ENCODE measurements around the gene HNRNPAB.
"Not testable (repeated sequence)": the region's sequence is repeated elsewhere in the genome, so short reads cannot be mapped to it uniquely, and the experiment has no call there.

The HNRNPAB gene

GRCh38 chr5:178234750-178235587, 30.6 kb downstream of the HNRNPAB start:
- no peaks in the 10 kb centered on the region for H3K9me3 Mint-ChIP-seq
- peak overlapping the region; percentile 47 for H3K27ac Mint-ChIP-seq
- peak; percentile 63 for DNase-seq (ENCODE audit: low spot score)
- H3K4me3 Mint-ChIP-seq: peak overlapping the region; percentile 17
- H3K27me3 Mint-ChIP-seq (ENCODE audit: low read depth): no peaks in the 10 kb centered on the region
- peaks cover 25% of the 10 kb centered on the region for H3K4me1 Mint-ChIP-seq (ENCODE audit: low read depth)
- H3K36me3 Mint-ChIP-seq (ENCODE audit: low read depth): peaks cover 20% of the 10 kb centered on the region

GRCh38 chr5:178235588-178235974, 31.2 kb downstream of the HNRNPAB start:
- H3K36me3 Mint-ChIP-seq (ENCODE audit: low read depth): peaks cover 14% of the 10 kb centered on the region

DNA sequence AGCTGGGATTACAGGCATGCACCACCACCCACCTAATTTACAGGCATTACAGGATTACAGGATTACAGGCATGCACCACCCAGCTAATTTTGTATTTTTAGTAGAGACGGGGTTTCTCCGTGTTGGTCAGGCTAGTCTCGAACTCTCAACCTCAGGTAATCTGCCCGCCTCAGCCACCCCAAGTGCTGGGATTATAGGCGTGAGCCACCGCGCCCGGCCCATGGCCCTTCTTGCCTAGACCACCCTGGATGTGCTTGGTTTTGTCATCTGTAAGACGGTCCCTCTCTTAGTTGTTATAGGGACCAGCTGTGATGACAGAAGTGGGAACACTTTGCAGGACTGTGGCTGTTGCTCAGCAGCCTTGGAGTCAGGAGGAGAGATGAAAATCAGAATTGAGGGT, 31.8 kb downstream of the HNRNPAB start:
- no peak for DNase-seq (ENCODE audit: low spot score)
- H3K4me1 Mint-ChIP-seq (ENCODE audit: low read depth): peaks cover 27% of the 10 kb centered on the region
- H3K9me3 Mint-ChIP-seq: no peaks in the 10 kb centered on the region
- no peak overlapping the region for H3K4me3 Mint-ChIP-seq
- H3K36me3 Mint-ChIP-seq (ENCODE audit: low read depth): peaks cover 9% of the 10 kb centered on the region
- no peaks in the 10 kb centered on the region for H3K27me3 Mint-ChIP-seq (ENCODE audit: low read depth)
- H3K27ac Mint-ChIP-seq: no peak overlapping the region

More at GRCh38 chr5:178235588-178235974, 31.2 kb downstream of the HNRNPAB start:
- no peak for DNase-seq (ENCODE audit: low spot score)
- no peak overlapping the region for H3K27ac Mint-ChIP-seq
- no peak overlapping the region for H3K4me3 Mint-ChIP-seq
- no peaks in the 10 kb centered on the region for H3K9me3 Mint-ChIP-seq
- H3K27me3 Mint-ChIP-seq (ENCODE audit: low read depth): no peaks in the 10 kb centered on the region
- peaks cover 27% of the 10 kb centered on the region for H3K4me1 Mint-ChIP-seq (ENCODE audit: low read depth)

GRCh38 chr5:178236679-178237078, 32.3 kb downstream of the HNRNPAB start:
- Mint-ChIP-seq H3K4me3 (no peak overlapping the region), H3K27me3 (ENCODE audit: low read depth) (no peaks in the 10 kb centered on the region), H3K27ac (no peak overlapping the region), H3K4me1 (ENCODE audit: low read depth) (peaks cover 23% of the 10 kb centered on the region), H3K36me3 (ENCODE audit: low read depth) (peaks cover 3% of the 10 kb centered on the region), H3K9me3 (no peaks in the 10 kb centered on the region)
- DNase-seq (ENCODE audit: low spot score): no peak

- Mint-ChIP-seq H3K4me1 (ENCODE audit: low read depth) (peaks cover 26% of the 10 kb centered on the region), H3K4me3 (peak overlapping the region; percentile 15), H3K9me3 (no peaks in the 10 kb centered on the region), H3K27ac (peak overlapping the region; percentile 75), H3K27me3 (ENCODE audit: low read depth) (no peaks in the 10 kb centered on the region), H3K36me3 (ENCODE audit: low read depth) (no peaks in the 10 kb centered on the region)
- DNase-seq (ENCODE audit: low spot score): no peak
These were observed 33.3 kb downstream of the HNRNPAB start for GRCh38 chr5:178237431-178238312.

DNA sequence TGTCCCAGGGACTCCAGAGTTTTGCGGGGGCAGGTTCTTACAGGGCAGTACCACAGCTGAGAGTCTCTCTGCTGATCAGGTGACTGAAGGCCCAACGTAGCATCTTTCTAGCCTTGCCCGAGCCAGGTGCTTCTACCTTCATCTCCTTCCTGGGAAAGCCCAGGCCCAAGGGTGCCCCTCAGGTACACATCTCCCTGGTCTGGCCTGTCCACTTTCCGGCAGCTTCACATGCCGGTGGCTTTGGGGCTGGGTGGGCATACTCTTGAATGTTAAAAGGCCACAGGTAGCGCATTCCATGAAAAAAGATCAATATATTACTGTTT, 33.9 kb downstream of the HNRNPAB start:
- DNase-seq (ENCODE audit: low spot score): no peak
- Mint-ChIP-seq H3K27me3 (ENCODE audit: low read depth) (no peaks in the 10 kb centered on the region), H3K4me3 (peak overlapping the region; percentile 45), H3K27ac (peak overlapping the region; percentile 75), H3K36me3 (ENCODE audit: low read depth) (no peaks in the 10 kb centered on the region), H3K4me1 (ENCODE audit: low read depth) (peaks cover 26% of the 10 kb centered on the region), H3K9me3 (no peaks in the 10 kb centered on the region)

DNA sequence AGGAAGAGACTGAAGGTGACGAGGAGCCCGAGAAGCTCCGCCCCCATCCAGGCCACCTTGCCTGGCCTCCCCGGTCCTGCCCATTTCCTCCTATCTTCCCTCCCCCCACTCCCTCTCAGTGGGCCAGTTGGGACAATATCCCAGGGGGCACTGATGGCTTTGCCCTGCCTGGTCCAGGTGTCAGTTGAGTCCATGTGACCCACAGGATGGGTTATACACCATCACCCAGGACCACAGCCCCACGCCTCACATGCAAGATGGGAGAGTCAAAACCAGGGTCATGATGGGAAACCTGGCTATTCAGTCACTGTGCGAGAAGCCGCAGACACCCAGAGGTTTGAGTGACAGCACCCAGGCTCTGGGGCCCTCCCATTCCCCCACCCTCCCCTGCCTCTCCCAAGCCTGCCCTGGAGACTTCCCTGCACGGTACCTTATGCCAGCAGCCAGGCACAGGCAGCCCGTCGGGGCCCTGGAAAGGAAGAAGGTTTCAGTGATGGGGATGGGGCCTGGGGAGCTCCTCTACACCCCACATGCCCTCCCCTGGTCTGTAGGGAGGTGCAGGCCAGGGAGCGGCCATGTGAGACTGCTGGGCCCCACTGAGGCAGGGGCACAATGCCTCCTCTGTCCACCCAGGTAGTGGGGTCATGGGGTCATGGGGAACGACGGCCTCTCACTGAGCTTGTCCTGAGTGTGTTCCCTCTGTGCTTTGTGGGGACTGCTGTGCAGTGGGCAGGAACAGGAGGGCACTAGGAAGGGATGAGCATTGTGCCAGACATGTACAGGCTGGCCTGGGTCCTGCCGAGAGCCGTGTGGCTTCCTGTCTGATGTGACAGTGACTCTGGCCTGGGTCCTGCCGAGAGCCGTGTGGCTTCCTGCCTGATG, 34.6 kb downstream of the HNRNPAB start:
- no peak for DNase-seq (ENCODE audit: low spot score)
- Mint-ChIP-seq H3K27me3 (ENCODE audit: low read depth) (no peaks in the 10 kb centered on the region), H3K9me3 (no peaks in the 10 kb centered on the region), H3K27ac (peak overlapping the region; percentile 91), H3K36me3 (ENCODE audit: low read depth) (no peaks in the 10 kb centered on the region), H3K4me1 (ENCODE audit: low read depth) (peaks cover 26% of the 10 kb centered on the region), H3K4me3 (peak overlapping the region; percentile 12)

DNA sequence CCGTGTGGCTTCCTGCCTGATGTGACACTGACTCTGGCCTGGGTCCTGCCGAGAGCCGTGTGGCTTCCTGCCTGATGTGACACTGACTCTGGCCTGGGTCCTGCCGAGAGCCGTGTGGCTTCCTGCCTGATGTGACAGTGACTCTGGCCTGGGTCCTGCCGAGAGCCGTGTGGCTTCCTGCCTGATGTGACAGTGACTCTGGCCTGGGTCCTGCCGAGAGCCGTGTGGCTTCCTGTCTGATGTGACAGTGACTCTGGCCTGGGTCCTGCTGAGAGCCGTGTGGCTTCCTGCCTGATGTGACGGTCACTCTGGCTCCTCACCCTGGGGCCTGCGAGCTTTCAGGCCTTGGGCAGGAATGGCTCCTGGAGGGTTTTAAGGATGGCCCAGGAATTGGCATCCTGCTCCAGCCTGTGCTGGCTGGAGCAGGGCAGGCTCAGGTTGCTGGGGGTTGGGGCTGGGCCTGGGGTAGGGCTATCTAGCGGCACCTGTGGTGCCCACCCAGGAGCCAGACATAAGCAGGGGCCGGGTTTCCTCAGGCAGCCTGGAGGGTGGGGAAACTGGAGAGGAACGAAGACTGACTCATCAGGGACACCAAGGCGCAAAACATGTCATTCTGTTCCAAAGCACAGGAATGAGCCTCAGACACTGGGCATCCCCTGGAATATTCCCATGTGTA, 35.4 kb downstream of the HNRNPAB start:
- peak; percentile 17 for DNase-seq (ENCODE audit: low spot score)
- not testable (repeated sequence) for H3K9me3 Mint-ChIP-seq; H3K36me3 Mint-ChIP-seq (ENCODE audit: low read depth); H3K27me3 Mint-ChIP-seq (ENCODE audit: low read depth)
- peak overlapping the region; percentile 63 for H3K4me3 Mint-ChIP-seq
- peaks cover 25% of the 10 kb centered on the region for H3K4me1 Mint-ChIP-seq (ENCODE audit: low read depth)
- H3K27ac Mint-ChIP-seq: peak overlapping the region; percentile 84

GRCh38 chr5:178240341-178240741, 36.0 kb downstream of the HNRNPAB start:
- Mint-ChIP-seq H3K4me1 (ENCODE audit: low read depth) (peaks cover 21% of the 10 kb centered on the region), H3K27me3 (ENCODE audit: low read depth) (no peaks in the 10 kb centered on the region), H3K36me3 (ENCODE audit: low read depth) (no peaks in the 10 kb centered on the region), H3K4me3 (peak overlapping the region; percentile 63), H3K27ac (peak overlapping the region; percentile 89), H3K9me3 (no peaks in the 10 kb centered on the region)
- no peak for DNase-seq (ENCODE audit: low spot score)

DNA sequence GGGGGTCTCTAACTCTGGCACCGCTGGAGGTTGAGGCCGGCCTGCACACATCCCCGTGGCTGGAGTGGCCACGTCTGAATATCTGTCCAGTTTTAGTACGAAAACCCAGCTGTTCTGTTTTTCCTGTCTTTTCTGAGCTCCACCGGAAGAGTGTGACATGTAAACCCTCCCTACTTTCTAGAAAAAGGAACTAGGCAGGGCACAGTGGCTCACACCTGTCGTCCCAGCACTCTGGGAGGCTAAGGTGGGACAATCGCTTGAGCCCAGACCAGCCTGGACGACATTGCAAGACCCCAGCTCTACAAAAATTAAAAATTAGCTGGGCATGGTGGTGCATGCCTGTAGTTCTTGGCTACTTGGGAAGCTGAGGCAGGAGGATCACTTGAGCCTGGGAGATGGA, 36.4 kb downstream of the HNRNPAB start:
- no peaks in the 10 kb centered on the region for H3K27me3 Mint-ChIP-seq (ENCODE audit: low read depth)
- H3K4me1 Mint-ChIP-seq (ENCODE audit: low read depth): peaks cover 21% of the 10 kb centered on the region
- no peaks in the 10 kb centered on the region for H3K9me3 Mint-ChIP-seq
- H3K36me3 Mint-ChIP-seq (ENCODE audit: low read depth): no peaks in the 10 kb centered on the region
- peak overlapping the region; percentile 89 for H3K27ac Mint-ChIP-seq
- H3K4me3 Mint-ChIP-seq: peak overlapping the region; percentile 73
- no peak for DNase-seq (ENCODE audit: low spot score)

GRCh38 chr5:178241231-178241663, 36.9 kb downstream of the HNRNPAB start:
- no peaks in the 10 kb centered on the region for H3K27me3 Mint-ChIP-seq (ENCODE audit: low read depth)
- H3K27ac Mint-ChIP-seq: peak overlapping the region; percentile 89
- peak overlapping the region; percentile 73 for H3K4me3 Mint-ChIP-seq
- DNase-seq (ENCODE audit: low spot score): no peak
- H3K36me3 Mint-ChIP-seq (ENCODE audit: low read depth): no peaks in the 10 kb centered on the region
- no peaks in the 10 kb centered on the region for H3K9me3 Mint-ChIP-seq
- peaks cover 21% of the 10 kb centered on the region for H3K4me1 Mint-ChIP-seq (ENCODE audit: low read depth)

DNA sequence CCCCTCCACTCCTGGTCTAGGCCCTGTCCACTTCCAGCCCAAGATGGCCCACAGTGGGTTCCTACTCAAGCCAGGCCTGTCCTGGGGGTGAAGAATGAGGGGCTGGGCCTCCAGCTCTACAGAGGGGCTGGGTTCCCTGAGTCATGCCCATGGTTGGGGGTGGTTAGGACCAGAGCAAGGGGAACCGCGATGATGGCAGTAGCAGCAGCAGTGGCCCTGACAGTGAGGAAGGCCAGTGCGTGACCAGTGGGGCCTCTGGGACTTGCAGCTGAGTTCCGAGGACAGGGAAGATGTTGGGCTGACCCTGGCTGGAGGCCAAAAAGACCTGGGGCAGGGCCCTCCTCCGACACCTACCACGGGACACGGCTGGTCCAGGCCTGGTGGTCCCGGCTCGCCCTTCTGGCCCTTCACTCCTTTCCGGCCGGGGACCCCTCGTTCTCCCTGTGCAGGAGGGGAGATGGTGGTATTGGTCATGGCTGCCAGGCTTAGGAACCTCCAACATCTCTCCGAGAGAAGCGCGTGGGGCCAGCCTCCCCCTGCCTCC, 37.4 kb downstream of the HNRNPAB start:
- Mint-ChIP-seq H3K27ac (no peak overlapping the region), H3K36me3 (ENCODE audit: low read depth) (no peaks in the 10 kb centered on the region), H3K27me3 (ENCODE audit: low read depth) (no peaks in the 10 kb centered on the region), H3K9me3 (no peaks in the 10 kb centered on the region), H3K4me1 (ENCODE audit: low read depth) (peaks cover 21% of the 10 kb centered on the region), H3K4me3 (no peak overlapping the region)
- no peak for DNase-seq (ENCODE audit: low spot score)

GRCh38 chr5:178242416-178242815, 38.1 kb downstream of the HNRNPAB start:
- no peaks in the 10 kb centered on the region for H3K36me3 Mint-ChIP-seq (ENCODE audit: low read depth)
- H3K27ac Mint-ChIP-seq: peak overlapping the region; percentile 60
- peaks cover 19% of the 10 kb centered on the region for H3K4me1 Mint-ChIP-seq (ENCODE audit: low read depth)
- H3K9me3 Mint-ChIP-seq: no peaks in the 10 kb centered on the region
- peak overlapping the region; percentile 43 for H3K4me3 Mint-ChIP-seq
- H3K27me3 Mint-ChIP-seq (ENCODE audit: low read depth): no peaks in the 10 kb centered on the region
- DNase-seq (ENCODE audit: low spot score): no peak

Data from T-helper 2 cell treated with Interferon-gamma antibody and Interleukin-4, amounts not matched to agents 5 μg/mL and 100 μg/mL, for 36 hours (primary cell).